ENCODE data around the gene MYO1B.

Gene MYO1B

GRCh38 chr2:191253476-191253875 is 8.3 kb downstream of the MYO1B start:
- no peak for TF ChIP-seq CTCF (IDR thresholded peaks at IDR 0.05; ENCODE audit: low read depth, low read length, missing control alignments)
- H3K4me3 ChIP-seq (ENCODE audit: low read depth, low read length), result no peak overlapping the region
- DNase-seq (ENCODE audit: low read depth), result no peak

- TF ChIP-seq CTCF (IDR thresholded peaks at IDR 0.05; ENCODE audit: low read depth, low read length, missing control alignments), result no peak
- DNase-seq (ENCODE audit: low read depth), result no peak
- H3K4me3 ChIP-seq (ENCODE audit: low read depth, low read length), result no peak overlapping the region
These were observed 10.1 kb downstream of the MYO1B start for GRCh38 chr2:191255271-191255670.

GRCh38 chr2:191255756-191256312 is 10.6 kb downstream of the MYO1B start:
- TF ChIP-seq CTCF (IDR thresholded peaks at IDR 0.05; ENCODE audit: low read depth, low read length, missing control alignments), result no peak
- no peak for DNase-seq (ENCODE audit: low read depth)
- H3K4me3 ChIP-seq (ENCODE audit: low read depth, low read length), result no peak overlapping the region

- no peak overlapping the region for H3K4me3 ChIP-seq (ENCODE audit: low read depth, low read length)
- no peak for TF ChIP-seq CTCF (IDR thresholded peaks at IDR 0.05; ENCODE audit: low read depth, low read length, missing control alignments)
- DNase-seq (ENCODE audit: low read depth), result no peak
These were observed 12.7 kb downstream of the MYO1B start for GRCh38 chr2:191257934-191258333.

GRCh38 chr2:191258996-191259395 is 13.8 kb downstream of the MYO1B start:
- no peak overlapping the region for H3K4me3 ChIP-seq (ENCODE audit: low read depth, low read length)
- TF ChIP-seq CTCF (IDR thresholded peaks at IDR 0.05; ENCODE audit: low read depth, low read length, missing control alignments), result no peak
- no peak for DNase-seq (ENCODE audit: low read depth)

GRCh38 chr2:191262436-191262835 is 17.2 kb downstream of the MYO1B start:
- H3K4me3 ChIP-seq (ENCODE audit: low read depth, low read length), result no peak overlapping the region
- DNase-seq (ENCODE audit: low read depth), result no peak
- no peak for TF ChIP-seq CTCF (IDR thresholded peaks at IDR 0.05; ENCODE audit: low read depth, low read length, missing control alignments)

- DNase-seq (ENCODE audit: low read depth), result no peak
- no peak for TF ChIP-seq CTCF (IDR thresholded peaks at IDR 0.05; ENCODE audit: low read depth, low read length, missing control alignments)
- no peak overlapping the region for H3K4me3 ChIP-seq (ENCODE audit: low read depth, low read length)
These were observed 17.8 kb downstream of the MYO1B start for GRCh38 chr2:191263050-191263449.
